SK-N-SH (cell line): ENCODE measurements around the gene TOR4A.

ENCODE experiments used
- CHD2 ChIP-seq: fragments of 150-350 bp; IDR thresholded peaks from 2 replicates; pipeline ENCODE4 v1.6.1; 2018; ENCODE audit warnings: low read length; ENCODE audit not compliant: partially characterized antibody
- EP300 ChIP-seq, 2 experiments: IDR thresholded peaks; 2 replicates each; pipeline versions ENCODE4 v1.4.0 to v1.6.1; 2012; ENCODE audit warnings: borderline replicate concordance in 1 of 2, low read depth in 1 of 2, low read length in 1 of 2
- FOSL2 ChIP-seq: IDR thresholded peaks from 2 replicates; pipeline ENCODE4 v1.4.0; 2012; ENCODE audit warnings: low read depth, mild to moderate bottlenecking, moderate library complexity, borderline replicate concordance
- GATA2 ChIP-seq: sonication (generic); formaldehyde crosslinking; IDR thresholded peaks from 2 replicates; pipeline ENCODE4 v1.5.0; 2020; ENCODE audit warnings: mild to moderate bottlenecking, missing genetic modification reagents
- JUND ChIP-seq: IDR thresholded peaks from 2 replicates; pipeline ENCODE4 v1.4.0; 2012
- POLR2AphosphoS5 ChIP-seq: IDR thresholded peaks from 2 replicates; pipeline ENCODE4 v1.6.1; 2012; ENCODE audit warnings: low read depth, low read length
- RAD21 ChIP-seq: IDR thresholded peaks from 2 replicates; pipeline ENCODE4 v1.6.1; 2012; ENCODE audit warnings: mild to moderate bottlenecking, low read length
- REST ChIP-seq: IDR thresholded peaks from 2 replicates; pipeline ENCODE4 v1.6.1; 2012; ENCODE audit warnings: mild to moderate bottlenecking, low read depth, low read length, moderate library complexity
- RFX5 ChIP-seq: IDR thresholded peaks from 2 replicates; pipeline ENCODE4 v1.6.1; 2012; ENCODE audit warnings: mild to moderate bottlenecking, improper control_type of control experiment, low read length
- TAF1 ChIP-seq: IDR thresholded peaks from 2 replicates; pipeline ENCODE4 v1.6.1; 2012; ENCODE audit warnings: low read depth, mild to moderate bottlenecking, low read length, moderate library complexity, borderline replicate concordance
- YY1 ChIP-seq: IDR thresholded peaks from 2 replicates; pipeline ENCODE4 v1.4.0; 2012; ENCODE audit warnings: low read depth, mild to moderate bottlenecking
- TF ChIP-seq, protein P1 (sequence below): fragments of 200-600 bp; sonication (generic); IDR thresholded peaks from 2 replicates; pipeline ENCODE4 v1.6.1; 2017; ENCODE audit warnings: antibody characterized with exemption, mild to moderate bottlenecking, moderate library complexity
- TF ChIP-seq, protein P2 (sequence below): IDR thresholded peaks from 2 replicates; pipeline ENCODE4 v1.4.0; 2012; ENCODE audit warnings: low read depth
- TF ChIP-seq, protein P3 (sequence below): fragments of 150-350 bp; IDR thresholded peaks from 2 replicates; pipeline ENCODE4 v1.6.1; 2016; ENCODE audit warnings: mild to moderate bottlenecking, low read depth, low read length

- TF ChIP-seq, protein P1, sequence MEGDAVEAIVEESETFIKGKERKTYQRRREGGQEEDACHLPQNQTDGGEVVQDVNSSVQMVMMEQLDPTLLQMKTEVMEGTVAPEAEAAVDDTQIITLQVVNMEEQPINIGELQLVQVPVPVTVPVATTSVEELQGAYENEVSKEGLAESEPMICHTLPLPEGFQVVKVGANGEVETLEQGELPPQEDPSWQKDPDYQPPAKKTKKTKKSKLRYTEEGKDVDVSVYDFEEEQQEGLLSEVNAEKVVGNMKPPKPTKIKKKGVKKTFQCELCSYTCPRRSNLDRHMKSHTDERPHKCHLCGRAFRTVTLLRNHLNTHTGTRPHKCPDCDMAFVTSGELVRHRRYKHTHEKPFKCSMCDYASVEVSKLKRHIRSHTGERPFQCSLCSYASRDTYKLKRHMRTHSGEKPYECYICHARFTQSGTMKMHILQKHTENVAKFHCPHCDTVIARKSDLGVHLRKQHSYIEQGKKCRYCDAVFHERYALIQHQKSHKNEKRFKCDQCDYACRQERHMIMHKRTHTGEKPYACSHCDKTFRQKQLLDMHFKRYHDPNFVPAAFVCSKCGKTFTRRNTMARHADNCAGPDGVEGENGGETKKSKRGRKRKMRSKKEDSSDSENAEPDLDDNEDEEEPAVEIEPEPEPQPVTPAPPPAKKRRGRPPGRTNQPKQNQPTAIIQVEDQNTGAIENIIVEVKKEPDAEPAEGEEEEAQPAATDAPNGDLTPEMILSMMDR, result peak; percentile 59
- TF ChIP-seq EP300 (IDR thresholded peaks at IDR 0.05; ENCODE audit: borderline replicate concordance in 1 of 2, low read depth in 1 of 2, low read length in 1 of 2) (no peak), TAF1 (no peak), GATA2 (CRISPR knock-in tag) (no peak), POLR2AphosphoS5 (no peak), RAD21 (peak; percentile 79), FOSL2 (no peak), JUND (no peak), CHD2 (no peak), RFX5 (no peak), REST (no peak), YY1 (no peak)
- TF ChIP-seq, protein P2, sequence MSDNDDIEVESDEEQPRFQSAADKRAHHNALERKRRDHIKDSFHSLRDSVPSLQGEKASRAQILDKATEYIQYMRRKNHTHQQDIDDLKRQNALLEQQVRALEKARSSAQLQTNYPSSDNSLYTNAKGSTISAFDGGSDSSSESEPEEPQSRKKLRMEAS, result peak; percentile 78; the same call in 1 of the 2 replicates
- TF ChIP-seq, protein P3, sequence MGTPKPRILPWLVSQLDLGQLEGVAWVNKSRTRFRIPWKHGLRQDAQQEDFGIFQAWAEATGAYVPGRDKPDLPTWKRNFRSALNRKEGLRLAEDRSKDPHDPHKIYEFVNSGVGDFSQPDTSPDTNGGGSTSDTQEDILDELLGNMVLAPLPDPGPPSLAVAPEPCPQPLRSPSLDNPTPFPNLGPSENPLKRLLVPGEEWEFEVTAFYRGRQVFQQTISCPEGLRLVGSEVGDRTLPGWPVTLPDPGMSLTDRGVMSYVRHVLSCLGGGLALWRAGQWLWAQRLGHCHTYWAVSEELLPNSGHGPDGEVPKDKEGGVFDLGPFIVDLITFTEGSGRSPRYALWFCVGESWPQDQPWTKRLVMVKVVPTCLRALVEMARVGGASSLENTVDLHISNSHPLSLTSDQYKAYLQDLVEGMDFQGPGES, result no peak
Measured at GRCh38 chr9:137286975-137287383, 9.5 kb downstream of the TOR4A start.
